Stimulated activated CD4-positive, alpha-beta T cell treated with anti-CD3 and anti-CD28 coated beads, TNF-alpha, amount 100 ng/mL, for 1 hour (primary cell): Measurements from ENCODE around the gene ANXA6.
A peak's percentile ranks its signal among the peaks of the same experiment; 100 is the strongest.

Experiments
- DNase-seq, 3 donors: peaks; one replicate each; pipeline ENCODE4 v3.0.0-alpha.2; 2020; ENCODE audit warnings: low read depth in 3 of 3, low spot score in 1 of 3

Gene ANXA6

GRCh38 chr5:151130922-151131891 lies 26.4 kb downstream of the ANXA6 start:
- DNase-seq = no peak

GRCh38 chr5:151130235-151130921 lies 27.2 kb downstream of the ANXA6 start:
- no peak for DNase-seq

- no peak for DNase-seq
These were observed 28.8 kb downstream of the ANXA6 start for GRCh38 chr5:151128817-151129216.

GRCh38 chr5:151127926-151128325 lies 29.7 kb downstream of the ANXA6 start:
- no peak for DNase-seq

GRCh38 chr5:151126199-151126645 lies 31.4 kb downstream of the ANXA6 start:
- DNase-seq = peak in 2 of 3 donors; percentile 35 to 55

GRCh38 chr5:151125421-151125820 lies 32.2 kb downstream of the ANXA6 start:
- no peak for DNase-seq

- DNase-seq = peak in 1 of 3 donors; percentile 25
These were observed 33.5 kb downstream of the ANXA6 start for GRCh38 chr5:151123897-151124751.

- DNase-seq = no peak
These were observed 34.8 kb downstream of the ANXA6 start for GRCh38 chr5:151122828-151123227.

- DNase-seq = no peak
These were observed 35.9 kb downstream of the ANXA6 start for GRCh38 chr5:151121665-151122064.

- no peak for DNase-seq
These were observed 36.5 kb downstream of the ANXA6 start for GRCh38 chr5:151121095-151121494.

- DNase-seq = no peak
These were observed 38.5 kb downstream of the ANXA6 start for GRCh38 chr5:151118913-151119575.

GRCh38 chr5:151115272-151115905 lies 42.2 kb downstream of the ANXA6 start:
- DNase-seq = peak; percentile 21 to 70 (median 39)

- DNase-seq = no peak
These were observed 43.9 kb downstream of the ANXA6 start for GRCh38 chr5:151113651-151114050.

GRCh38 chr5:151110992-151111391 lies 46.6 kb downstream of the ANXA6 start:
- DNase-seq = no peak

GRCh38 chr5:151110122-151110681 lies 47.4 kb downstream of the ANXA6 start:
- no peak for DNase-seq

- DNase-seq = no peak
These were observed 49.0 kb downstream of the ANXA6 start for GRCh38 chr5:151108566-151108965.

GRCh38 chr5:151107738-151108520 lies 49.6 kb downstream of the ANXA6 start:
- no peak for DNase-seq

GRCh38 chr5:151107084-151107483 lies 50.5 kb downstream of the ANXA6 start:
- DNase-seq = no peak

- no peak for DNase-seq
These were observed 51.1 kb downstream of the ANXA6 start for GRCh38 chr5:151106509-151106908.
